GM18867 (cell line): ENCODE measurements around the gene DNAJC5.

ENCODE experiments used
- ATAC-seq: cut with Tn5 transposase; IDR thresholded peaks from one replicate; pipeline ENCODE4 v1.9.1; 2021; ENCODE audit warnings: mild to moderate bottlenecking, moderate library complexity; ENCODE audit not compliant: unreplicated experiment

The DNAJC5 gene

GRCh38 chr20:63939061-63939935, 44.4 kb downstream of the DNAJC5 start:
- no peak for ATAC-seq

GRCh38 chr20:63940071-63940471, 45.1 kb downstream of the DNAJC5 start:
- no peak for ATAC-seq

- no peak for ATAC-seq
These were observed 45.7 kb downstream of the DNAJC5 start for GRCh38 chr20:63940472-63941266.

- no peak for ATAC-seq
These were observed 46.6 kb downstream of the DNAJC5 start for GRCh38 chr20:63941282-63942081.

- ATAC-seq: no peak
These were observed 47.5 kb downstream of the DNAJC5 start for GRCh38 chr20:63942250-63942951.

GRCh38 chr20:63942969-63943807, 48.3 kb downstream of the DNAJC5 start:
- no peak for ATAC-seq

- no peak for ATAC-seq
These were observed 48.8 kb downstream of the DNAJC5 start for GRCh38 chr20:63943808-63944077.

- no peak for ATAC-seq
These were observed 49.4 kb downstream of the DNAJC5 start for GRCh38 chr20:63944078-63944941.

- ATAC-seq: no peak
These were observed 50.2 kb downstream of the DNAJC5 start for GRCh38 chr20:63945031-63945658.

GRCh38 chr20:63945921-63946920, 51.3 kb downstream of the DNAJC5 start:
- no peak for ATAC-seq

- ATAC-seq: no peak
These were observed 52.2 kb downstream of the DNAJC5 start for GRCh38 chr20:63946986-63947637.

- ATAC-seq: no peak
These were observed 52.9 kb downstream of the DNAJC5 start for GRCh38 chr20:63947638-63948456.

GRCh38 chr20:63950701-63951397, 55.9 kb downstream of the DNAJC5 start:
- ATAC-seq: no peak

GRCh38 chr20:63951398-63952209, 56.7 kb downstream of the DNAJC5 start:
- no peak for ATAC-seq

- no peak for ATAC-seq
These were observed 57.2 kb downstream of the DNAJC5 start for GRCh38 chr20:63952210-63952535.
